GM23338 (cell line): ENCODE measurements around the gene GRAMD1A.

Source experiments
- CREB1 ChIP-seq: fragments of 250-450 bp; sonication (Bioruptor Pico); IDR thresholded peaks from 2 replicates; pipeline ENCODE4 v1.5.0; 2020; ENCODE audit warnings: low read depth, mild to moderate bottlenecking, moderate library complexity
- EZH2 ChIP-seq: fragments of 200-600 bp; sonication (generic); IDR thresholded peaks from one replicate; pipeline ENCODE4 v1.8.0; 2017; ENCODE audit warnings: antibody characterized with exemption, mild to moderate bottlenecking, low read depth; ENCODE audit not compliant: unreplicated experiment
- EZH2phosphoT487 ChIP-seq: fragments of 200-600 bp; sonication (generic); IDR thresholded peaks from one replicate; pipeline ENCODE4 v1.8.1; 2018; ENCODE audit warnings: antibody characterized with exemption; ENCODE audit not compliant: unreplicated experiment
- JUNB ChIP-seq: IDR thresholded peaks from one replicate; pipeline ENCODE4 v1.6.1; 2016; ENCODE audit warnings: antibody characterized with exemption; ENCODE audit not compliant: unreplicated experiment
- NANOG ChIP-seq: IDR thresholded peaks from 2 replicates; pipeline ENCODE4 v1.6.1; 2016; ENCODE audit warnings: antibody characterized with exemption, borderline replicate concordance
- POLR2AphosphoS5 ChIP-seq: IDR thresholded peaks from 2 replicates; pipeline ENCODE4 v1.6.1; 2016; ENCODE audit warnings: antibody characterized with exemption, low read depth
- STAT1 ChIP-seq: IDR thresholded peaks from one replicate; pipeline ENCODE4 v1.6.1; 2016; ENCODE audit warnings: antibody characterized with exemption; ENCODE audit not compliant: unreplicated experiment
- TF ChIP-seq, protein P1 (sequence below), 2 experiments: fragments of 200-600 bp in 1 of 2; sonication (generic) in 1 of 2; conservative IDR thresholded peaks; 2 replicates each; pipeline versions ENCODE4 v1.5.1 to v1.6.1; 2016 to 2017; ENCODE audit warnings: antibody characterized with exemption in 2 of 2, low read depth in 2 of 2, mild to moderate bottlenecking in 2 of 2, moderate library complexity in 1 of 2
- TF ChIP-seq, protein P2 (sequence below): IDR thresholded peaks from one replicate; pipeline ENCODE4 v1.6.1; 2018; ENCODE audit warnings: antibody characterized with exemption; ENCODE audit not compliant: unreplicated experiment
- TF ChIP-seq, protein P3 (sequence below): fragments of 250-450 bp; sonication (Bioruptor Pico); IDR thresholded peaks from 2 replicates; pipeline ENCODE4 v1.5.0; 2020; ENCODE audit warnings: mild to moderate bottlenecking, moderate library complexity

DNA sequence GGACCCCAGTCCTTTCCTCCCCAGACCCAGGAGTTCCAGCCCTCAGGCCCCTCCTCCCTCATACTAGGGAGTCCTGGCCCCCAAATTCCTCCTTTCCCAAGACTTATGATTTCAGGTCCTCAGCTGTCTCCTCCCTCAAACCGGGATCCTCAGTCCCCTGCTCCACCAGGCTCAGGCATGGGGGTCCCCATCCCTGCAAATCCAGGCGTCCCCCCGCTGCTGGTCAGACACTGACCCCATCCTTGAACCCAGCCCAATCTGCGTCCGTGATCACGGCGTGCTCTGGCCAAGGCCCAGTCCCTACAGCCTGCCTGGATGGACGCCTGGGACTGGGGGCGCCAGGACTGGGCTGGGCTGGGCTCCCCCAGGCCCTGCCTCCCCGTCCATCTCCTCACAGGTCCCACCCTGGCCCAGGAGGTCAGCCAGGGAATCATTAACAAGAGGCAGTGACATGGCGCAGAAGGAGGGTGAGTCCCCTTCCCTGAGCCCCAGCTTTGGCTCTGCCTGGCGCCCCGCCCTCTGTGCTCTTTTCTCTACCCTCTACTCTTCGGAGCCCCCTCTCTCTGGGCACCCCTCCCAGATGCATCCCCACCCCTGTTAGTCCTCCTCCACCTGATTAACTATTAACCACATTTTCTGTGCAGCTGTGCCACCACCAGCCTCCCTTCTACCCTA is 42.1 kb downstream of the GRAMD1A start:
- TF ChIP-seq, protein P1, sequence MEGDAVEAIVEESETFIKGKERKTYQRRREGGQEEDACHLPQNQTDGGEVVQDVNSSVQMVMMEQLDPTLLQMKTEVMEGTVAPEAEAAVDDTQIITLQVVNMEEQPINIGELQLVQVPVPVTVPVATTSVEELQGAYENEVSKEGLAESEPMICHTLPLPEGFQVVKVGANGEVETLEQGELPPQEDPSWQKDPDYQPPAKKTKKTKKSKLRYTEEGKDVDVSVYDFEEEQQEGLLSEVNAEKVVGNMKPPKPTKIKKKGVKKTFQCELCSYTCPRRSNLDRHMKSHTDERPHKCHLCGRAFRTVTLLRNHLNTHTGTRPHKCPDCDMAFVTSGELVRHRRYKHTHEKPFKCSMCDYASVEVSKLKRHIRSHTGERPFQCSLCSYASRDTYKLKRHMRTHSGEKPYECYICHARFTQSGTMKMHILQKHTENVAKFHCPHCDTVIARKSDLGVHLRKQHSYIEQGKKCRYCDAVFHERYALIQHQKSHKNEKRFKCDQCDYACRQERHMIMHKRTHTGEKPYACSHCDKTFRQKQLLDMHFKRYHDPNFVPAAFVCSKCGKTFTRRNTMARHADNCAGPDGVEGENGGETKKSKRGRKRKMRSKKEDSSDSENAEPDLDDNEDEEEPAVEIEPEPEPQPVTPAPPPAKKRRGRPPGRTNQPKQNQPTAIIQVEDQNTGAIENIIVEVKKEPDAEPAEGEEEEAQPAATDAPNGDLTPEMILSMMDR (conservative IDR thresholded peaks at IDR 0.05; ENCODE audit: low read depth in 2 of 2) = no peak
- TF ChIP-seq, protein P2, sequence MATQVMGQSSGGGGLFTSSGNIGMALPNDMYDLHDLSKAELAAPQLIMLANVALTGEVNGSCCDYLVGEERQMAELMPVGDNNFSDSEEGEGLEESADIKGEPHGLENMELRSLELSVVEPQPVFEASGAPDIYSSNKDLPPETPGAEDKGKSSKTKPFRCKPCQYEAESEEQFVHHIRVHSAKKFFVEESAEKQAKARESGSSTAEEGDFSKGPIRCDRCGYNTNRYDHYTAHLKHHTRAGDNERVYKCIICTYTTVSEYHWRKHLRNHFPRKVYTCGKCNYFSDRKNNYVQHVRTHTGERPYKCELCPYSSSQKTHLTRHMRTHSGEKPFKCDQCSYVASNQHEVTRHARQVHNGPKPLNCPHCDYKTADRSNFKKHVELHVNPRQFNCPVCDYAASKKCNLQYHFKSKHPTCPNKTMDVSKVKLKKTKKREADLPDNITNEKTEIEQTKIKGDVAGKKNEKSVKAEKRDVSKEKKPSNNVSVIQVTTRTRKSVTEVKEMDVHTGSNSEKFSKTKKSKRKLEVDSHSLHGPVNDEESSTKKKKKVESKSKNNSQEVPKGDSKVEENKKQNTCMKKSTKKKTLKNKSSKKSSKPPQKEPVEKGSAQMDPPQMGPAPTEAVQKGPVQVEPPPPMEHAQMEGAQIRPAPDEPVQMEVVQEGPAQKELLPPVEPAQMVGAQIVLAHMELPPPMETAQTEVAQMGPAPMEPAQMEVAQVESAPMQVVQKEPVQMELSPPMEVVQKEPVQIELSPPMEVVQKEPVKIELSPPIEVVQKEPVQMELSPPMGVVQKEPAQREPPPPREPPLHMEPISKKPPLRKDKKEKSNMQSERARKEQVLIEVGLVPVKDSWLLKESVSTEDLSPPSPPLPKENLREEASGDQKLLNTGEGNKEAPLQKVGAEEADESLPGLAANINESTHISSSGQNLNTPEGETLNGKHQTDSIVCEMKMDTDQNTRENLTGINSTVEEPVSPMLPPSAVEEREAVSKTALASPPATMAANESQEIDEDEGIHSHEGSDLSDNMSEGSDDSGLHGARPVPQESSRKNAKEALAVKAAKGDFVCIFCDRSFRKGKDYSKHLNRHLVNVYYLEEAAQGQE = no peak
- TF ChIP-seq EZH2 (no peak), CREB1 (CRISPR knock-in tag) (no peak), POLR2AphosphoS5 (no peak), EZH2phosphoT487 (no peak), STAT1 (no peak), JUNB (no peak), NANOG (no peak)
- TF ChIP-seq, protein P3, sequence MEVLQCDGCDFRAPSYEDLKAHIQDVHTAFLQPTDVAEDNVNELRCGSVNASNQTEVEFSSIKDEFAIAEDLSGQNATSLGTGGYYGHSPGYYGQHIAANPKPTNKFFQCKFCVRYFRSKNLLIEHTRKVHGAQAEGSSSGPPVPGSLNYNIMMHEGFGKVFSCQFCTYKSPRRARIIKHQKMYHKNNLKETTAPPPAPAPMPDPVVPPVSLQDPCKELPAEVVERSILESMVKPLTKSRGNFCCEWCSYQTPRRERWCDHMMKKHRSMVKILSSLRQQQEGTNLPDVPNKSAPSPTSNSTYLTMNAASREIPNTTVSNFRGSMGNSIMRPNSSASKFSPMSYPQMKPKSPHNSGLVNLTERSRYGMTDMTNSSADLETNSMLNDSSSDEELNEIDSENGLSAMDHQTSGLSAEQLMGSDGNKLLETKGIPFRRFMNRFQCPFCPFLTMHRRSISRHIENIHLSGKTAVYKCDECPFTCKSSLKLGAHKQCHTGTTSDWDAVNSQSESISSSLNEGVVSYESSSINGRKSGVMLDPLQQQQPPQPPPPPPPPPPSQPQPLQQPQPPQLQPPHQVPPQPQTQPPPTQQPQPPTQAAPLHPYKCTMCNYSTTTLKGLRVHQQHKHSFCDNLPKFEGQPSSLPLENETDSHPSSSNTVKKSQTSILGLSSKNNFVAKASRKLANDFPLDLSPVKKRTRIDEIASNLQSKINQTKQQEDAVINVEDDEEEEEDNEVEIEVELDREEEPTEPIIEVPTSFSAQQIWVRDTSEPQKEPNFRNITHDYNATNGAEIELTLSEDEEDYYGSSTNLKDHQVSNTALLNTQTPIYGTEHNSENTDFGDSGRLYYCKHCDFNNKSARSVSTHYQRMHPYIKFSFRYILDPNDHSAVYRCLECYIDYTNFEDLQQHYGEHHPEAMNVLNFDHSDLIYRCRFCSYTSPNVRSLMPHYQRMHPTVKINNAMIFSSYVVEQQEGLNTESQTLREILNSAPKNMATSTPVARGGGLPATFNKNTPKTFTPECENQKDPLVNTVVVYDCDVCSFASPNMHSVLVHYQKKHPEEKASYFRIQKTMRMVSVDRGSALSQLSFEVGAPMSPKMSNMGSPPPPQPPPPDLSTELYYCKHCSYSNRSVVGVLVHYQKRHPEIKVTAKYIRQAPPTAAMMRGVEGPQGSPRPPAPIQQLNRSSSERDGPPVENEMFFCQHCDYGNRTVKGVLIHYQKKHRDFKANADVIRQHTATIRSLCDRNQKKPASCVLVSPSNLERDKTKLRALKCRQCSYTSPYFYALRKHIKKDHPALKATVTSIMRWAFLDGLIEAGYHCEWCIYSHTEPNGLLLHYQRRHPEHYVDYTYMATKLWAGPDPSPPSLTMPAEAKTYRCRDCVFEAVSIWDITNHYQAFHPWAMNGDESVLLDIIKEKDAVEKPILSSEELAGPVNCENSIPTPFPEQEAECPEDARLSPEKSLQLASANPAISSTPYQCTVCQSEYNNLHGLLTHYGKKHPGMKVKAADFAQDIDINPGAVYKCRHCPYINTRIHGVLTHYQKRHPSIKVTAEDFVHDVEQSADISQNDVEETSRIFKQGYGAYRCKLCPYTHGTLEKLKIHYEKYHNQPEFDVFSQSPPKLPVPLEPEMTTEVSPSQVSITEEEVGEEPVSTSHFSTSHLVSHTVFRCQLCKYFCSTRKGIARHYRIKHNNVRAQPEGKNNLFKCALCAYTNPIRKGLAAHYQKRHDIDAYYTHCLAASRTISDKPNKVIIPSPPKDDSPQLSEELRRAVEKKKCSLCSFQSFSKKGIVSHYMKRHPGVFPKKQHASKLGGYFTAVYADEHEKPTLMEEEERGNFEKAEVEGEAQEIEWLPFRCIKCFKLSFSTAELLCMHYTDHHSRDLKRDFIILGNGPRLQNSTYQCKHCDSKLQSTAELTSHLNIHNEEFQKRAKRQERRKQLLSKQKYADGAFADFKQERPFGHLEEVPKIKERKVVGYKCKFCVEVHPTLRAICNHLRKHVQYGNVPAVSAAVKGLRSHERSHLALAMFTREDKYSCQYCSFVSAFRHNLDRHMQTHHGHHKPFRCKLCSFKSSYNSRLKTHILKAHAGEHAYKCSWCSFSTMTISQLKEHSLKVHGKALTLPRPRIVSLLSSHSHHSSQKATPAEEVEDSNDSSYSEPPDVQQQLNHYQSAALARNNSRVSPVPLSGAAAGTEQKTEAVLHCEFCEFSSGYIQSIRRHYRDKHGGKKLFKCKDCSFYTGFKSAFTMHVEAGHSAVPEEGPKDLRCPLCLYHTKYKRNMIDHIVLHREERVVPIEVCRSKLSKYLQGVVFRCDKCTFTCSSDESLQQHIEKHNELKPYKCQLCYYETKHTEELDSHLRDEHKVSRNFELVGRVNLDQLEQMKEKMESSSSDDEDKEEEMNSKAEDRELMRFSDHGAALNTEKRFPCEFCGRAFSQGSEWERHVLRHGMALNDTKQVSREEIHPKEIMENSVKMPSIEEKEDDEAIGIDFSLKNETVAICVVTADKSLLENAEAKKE (CRISPR knock-in tag) = no peak
